Stimulated activated CD4-positive, alpha-beta T cell treated with anti-CD3 and anti-CD28 coated beads, TNF-alpha, amount 100 ng/mL, for 1 hour (primary cell): ENCODE results near the gene CTSE.
A peak's percentile ranks its signal among the peaks of the same experiment; 100 is the strongest.

Source experiments
- DNase-seq, 3 donors: peaks; one replicate each; pipeline ENCODE4 v3.0.0-alpha.2; 2020; ENCODE audit warnings: low read depth in 3 of 3, low spot score in 1 of 3

CTSE gene

DNA sequence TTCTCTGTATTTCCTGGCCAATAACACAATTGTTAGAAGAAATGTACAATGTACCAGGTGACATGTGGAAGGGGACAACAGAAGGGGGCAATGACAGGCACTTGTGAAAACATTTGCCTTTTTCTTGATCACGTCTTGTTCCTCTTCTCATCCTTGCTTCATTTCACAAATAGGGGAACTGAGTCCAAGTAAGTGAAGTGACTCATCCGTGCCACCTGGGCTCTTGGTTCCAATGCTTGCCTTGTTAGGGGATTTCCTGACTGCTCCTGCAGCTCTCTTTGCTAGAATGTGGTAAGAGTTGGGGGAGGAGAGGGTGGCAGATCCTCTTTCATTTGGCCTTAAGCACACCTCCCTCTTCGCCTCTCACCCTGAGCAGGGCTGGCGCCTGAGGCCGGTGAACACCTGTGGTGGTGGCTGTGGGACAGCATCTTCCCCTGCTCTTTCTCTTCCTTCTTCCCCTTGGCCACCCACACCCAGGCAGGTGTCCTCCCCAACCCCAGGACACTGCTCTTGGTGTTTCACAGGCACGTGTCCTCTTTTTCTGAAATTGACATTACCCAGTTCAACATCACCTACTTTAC, 27.1 kb upstream of the CTSE start:
- DNase-seq: peak in 2 of 3 donors; percentile 13 to 20

DNA sequence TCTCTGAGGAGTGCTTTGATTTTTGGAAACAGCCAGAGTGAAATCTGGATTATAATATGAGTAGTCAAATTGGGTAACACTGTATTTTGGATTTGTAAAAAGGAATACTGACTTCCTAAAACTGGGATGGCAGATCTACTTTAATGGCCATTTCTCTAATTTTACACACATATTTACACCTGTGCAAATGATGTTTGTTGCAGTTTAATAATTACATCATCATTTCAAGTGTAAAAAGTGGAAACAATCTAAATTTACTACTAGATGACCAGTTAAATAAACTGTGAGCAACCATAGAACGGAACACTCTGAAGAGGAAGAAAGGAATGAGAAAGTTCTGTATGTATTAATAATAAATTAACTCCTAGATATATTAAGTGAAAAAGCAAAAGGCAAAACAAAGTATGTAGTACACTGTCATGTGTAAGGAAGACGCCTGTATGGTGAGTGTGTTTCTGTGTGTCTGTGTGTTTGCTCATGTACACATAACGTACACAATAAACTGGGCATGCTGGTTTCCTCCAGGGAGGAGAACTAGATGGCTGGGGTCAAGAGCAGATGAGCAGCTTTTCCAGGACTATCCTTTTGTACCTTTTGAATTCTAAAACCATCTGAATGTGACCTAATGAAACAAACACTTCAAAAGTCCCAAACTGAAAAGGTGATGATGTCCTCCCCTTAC, 26.4 kb upstream of the CTSE start:
- DNase-seq: no peak

DNA sequence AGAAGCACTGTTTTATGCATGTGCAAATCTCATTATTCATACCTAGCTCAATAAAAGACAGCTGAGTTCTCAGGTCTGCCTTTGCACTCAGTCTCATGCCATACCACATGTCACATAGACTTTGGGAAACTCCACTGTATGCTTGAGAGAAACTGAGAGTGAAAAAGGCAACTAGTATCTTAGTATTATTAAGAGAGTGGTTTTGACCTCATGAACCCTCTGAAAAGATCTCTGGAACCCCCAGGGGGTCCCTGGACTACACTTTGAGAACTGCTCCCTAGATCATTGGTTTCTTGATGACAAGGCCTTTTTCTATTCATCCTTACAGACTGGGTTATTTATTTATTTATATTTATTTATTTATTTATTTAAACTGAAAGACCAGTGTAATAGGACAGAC, 25.6 kb upstream of the CTSE start:
- no peak for DNase-seq

DNA sequence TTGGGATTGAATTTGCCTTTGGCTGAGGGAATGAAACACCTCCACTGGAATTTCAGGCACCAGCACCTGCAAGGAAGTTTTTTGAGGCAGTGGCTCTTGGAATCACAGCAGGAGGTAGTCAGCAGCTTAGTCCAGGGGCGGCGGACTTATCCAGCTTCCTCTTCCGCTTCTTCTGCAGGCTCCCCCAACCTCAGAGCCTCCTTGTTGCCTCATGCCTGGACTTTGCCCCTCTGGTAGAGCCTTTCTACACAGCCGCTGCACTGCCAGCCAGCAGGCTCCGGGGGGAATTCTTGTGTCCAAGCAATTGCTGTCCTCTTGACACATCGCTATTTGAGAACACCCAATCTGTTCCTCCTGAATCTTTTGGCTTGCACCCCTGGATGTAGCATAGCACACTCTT, 24.9 kb upstream of the CTSE start:
- DNase-seq: no peak

DNA sequence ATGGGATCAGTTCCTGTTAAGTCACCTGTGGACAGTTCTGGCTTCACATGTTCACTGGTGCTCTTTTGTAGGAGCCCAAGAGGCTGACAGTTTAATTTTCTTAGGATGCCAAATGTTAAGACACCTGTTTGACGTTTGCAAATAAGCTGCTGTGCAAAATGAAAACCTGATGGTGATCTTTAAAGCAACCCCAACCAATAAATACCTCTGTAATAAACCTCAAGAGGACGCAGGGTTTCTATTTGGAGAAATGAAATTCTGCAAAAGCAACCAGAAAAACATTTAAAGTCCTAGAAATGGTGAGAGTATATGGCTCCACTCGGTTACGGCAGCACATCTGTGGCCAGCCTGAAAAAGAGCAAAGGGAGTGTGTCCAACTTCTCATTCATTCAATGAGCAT, 23.6 kb upstream of the CTSE start:
- DNase-seq: no peak

DNA sequence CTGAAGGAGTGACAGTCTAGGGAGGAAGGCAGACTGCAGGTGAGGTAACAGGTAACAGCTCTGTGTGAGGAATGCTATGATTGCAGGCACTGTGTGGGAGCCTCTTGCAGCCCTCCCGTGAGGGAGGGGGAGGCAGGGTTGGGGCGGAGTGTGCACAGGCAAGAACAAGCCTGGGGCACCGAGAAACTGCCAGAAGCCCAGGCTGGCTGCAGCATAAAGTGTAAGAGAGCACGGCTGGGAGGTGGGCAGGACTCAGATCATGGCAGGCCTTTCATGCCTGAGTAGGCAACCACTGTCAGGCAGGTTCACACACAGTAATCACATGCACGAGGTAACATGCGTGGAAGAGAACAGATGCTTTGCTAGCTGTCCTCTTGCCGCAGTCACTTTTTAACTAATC, 17.9 kb upstream of the CTSE start:
- DNase-seq: no peak

DNA sequence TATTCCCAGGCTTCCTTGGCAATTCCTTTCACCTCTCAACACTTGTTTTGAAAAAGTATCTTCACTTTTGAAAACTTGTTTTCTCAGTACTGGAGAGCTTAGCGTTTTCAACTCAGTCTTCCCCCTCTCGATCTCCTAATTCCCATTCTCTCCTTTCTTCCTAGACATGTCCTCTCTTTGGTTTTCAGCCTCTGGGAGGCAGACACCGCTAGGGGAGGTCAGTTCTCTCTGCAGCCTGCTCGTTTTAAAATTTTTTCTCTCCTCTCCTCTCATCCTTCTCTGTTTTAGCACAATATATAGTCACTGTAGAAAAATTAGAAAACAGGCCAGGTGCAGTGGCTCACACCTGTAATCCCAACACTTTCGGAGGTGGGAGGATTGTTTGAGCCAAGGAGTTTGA, 16.6 kb upstream of the CTSE start:
- DNase-seq: no peak

DNA sequence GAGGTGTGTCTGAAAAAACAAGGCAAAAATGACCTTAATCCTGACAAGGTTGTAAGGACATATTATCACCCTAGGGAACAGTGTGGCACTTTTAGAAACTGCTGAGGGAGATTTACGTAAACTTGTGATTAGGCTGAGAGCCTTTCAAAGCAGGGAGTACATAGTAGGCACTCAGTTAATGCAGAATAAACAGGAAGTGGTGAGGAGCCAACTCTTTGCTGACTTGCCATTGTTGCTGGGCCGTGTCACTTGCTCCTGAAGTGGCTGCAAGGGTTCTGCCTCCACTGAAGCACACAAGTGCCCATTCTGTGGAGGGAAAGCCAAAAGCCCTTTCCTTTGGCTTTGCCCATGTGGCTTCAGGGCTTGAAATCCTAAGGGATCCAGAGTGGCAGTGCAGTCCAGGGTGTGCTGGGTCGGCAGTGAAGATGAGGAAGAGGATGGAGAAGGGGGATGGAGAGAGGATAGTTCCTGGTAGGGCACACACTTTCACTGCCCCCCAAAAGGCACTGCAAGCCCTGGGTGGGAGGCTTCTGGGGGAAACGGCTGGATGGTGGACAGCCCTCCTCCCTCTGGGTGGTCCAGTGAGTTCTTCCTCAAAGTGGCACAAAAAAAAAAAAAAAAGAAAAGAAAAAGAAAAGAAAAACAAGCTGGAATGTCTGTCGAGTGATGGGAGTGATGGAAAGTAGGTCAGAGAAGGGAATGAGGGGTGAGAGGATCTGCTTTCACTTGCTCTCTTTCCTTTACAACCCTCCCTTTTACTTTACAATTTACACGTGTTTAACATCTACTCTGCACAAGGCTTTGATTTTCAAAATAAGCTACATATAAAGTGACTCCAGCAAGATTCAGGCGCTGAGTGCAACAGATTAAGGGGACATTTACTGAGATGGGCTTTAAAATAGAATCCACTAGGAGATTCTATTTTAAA, 15.6 kb upstream of the CTSE start:
- DNase-seq: no peak

DNA sequence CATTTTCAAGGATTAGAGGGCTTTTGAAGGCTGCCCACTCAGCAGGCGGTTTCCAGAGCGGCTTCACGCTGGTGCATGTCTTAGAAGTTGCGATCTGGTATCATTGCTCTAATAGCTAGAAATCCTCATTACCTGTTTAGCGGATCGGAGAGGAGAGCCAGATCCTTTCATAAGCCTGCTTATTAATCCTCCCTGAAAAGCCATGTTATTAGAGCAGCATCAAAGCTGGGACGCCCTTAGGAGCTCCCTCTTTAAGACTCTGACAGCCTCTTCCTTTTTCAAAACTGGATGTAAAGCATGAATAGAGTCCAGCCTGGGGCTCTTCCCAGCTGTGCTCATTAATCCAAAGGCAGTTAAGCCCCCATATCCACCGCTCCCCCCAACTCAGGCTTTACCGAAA, 13.9 kb upstream of the CTSE start:
- DNase-seq: no peak

DNA sequence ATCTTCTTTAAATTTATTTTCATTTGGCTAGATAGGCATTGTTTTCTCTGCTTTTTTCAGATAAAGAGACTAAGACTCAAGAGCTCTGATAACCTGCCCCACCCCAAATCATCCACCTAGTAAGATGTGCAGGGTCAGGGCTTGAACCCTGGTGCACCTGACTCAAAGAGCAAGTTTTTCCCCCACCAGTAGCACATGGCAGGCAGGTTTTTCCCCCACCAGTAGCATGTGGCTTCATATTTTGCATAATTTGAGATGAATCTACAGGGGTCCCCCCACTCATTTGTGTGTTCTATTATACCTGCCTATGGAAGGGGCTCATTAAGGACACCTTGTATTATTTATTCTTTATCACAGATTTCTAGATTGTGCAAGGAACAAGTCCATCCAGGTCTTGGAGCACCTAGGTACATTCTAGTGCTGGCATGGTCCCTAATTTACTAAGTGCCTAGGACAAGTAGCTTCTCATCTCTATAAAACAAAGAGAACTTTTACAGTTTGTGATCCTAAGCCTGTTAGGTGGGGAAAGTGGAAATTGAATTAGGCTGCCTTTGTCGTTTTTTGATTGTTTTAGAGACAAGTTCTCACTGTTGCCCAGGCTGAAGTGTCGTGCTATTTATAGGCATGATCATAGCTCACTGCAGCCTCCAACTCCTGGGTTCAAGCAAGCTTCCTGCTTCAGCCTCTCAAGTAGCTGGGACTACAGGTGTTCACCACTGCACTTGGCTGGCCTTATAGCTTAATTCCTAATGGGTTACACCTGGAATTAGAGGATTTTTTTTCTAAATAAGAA, 13.2 kb upstream of the CTSE start:
- no peak for DNase-seq

DNA sequence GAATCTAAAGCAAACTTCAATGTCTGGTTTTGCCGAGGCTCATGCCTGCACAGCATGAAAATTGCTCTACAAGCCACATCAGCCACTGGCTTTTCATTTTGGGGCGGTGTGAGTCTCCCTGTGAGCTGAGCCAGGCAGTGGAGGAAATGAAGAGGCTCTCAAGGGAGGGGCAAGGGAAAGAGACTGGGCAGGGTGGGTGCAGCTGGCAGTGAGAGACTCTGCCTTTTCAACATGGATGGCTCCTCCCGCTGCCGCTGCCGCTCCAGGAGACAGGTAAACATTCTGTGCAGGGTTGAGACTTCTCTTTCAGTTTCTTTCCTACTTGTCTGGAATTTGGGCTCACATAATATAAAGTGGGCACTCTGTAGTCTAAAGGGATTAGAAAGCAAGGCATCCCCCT, 11.3 kb upstream of the CTSE start:
- DNase-seq: no peak

DNA sequence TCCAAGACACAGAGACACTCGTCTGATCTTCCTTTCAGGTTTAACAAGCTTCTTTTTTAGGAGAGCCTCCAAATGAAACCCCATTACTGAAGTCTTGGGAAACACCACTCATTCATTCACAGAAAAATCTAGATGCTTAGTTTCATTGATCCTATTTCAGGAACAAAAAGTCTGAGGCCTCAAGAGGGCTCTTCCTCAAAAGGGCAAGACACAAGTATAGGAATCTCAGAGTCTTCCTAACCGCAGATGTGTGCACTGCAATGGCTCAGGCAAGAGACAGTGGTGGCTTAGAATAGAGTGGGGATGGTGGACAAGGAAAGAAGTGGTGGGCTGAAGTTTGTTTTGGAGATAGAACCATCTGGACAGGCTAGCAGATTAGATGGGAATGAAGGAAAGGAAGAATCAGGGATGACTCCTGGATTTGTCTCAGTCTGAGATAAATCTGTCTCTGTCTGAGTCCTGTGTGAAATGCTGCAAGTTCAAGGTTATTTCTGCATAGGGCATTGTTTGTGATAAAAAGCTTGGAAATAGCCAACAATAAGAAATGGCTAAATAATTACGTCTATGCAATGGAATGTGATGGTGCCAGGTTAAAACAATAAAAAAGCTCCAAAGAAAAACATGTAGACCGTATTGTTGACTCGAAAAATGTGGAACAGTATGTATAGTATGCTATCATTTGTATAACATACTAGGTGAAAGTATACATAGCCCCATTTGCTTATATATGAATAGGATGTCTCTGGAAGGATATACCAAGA, 8.9 kb upstream of the CTSE start:
- DNase-seq: no peak

DNA sequence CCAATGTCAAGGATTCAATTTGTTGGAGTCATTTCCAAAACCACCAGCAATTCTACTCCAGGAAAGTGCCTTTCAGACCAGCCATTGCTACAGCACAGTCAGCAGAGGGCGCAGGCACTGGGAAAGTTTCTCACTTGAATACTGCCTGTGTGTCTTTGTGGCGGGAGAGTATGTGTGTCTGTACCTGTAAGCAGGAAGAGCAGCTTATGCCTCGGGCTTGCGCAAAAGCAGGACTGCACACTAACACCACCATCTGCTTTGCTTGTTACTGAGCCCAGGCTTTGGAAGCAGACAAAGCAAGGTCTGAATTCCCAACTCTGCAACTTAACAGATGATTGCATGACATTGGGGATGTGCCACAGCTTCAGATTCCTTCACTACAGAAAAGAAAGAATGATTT, 7.0 kb upstream of the CTSE start:
- DNase-seq: peak; percentile 21 to 44 (median 28)

DNA sequence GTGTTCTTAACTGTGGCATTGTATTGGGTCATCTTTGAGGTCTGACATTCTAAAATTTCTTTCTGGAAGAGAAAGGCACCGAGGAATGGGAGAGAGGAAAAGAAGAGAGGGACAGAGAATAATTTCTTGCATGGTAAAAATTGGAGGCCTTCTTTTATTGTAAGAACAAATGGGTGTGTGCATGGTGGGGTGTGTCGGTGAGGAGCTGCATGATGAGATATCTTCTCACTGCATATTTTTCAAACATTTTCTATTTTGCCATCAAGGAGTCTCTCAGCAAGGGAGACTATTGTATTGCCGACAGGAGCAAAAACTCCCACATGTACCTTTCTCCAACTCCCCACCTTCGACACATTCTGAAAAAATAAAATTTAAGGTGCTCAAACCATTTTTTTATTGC, 6.5 kb upstream of the CTSE start:
- DNase-seq: no peak

DNA sequence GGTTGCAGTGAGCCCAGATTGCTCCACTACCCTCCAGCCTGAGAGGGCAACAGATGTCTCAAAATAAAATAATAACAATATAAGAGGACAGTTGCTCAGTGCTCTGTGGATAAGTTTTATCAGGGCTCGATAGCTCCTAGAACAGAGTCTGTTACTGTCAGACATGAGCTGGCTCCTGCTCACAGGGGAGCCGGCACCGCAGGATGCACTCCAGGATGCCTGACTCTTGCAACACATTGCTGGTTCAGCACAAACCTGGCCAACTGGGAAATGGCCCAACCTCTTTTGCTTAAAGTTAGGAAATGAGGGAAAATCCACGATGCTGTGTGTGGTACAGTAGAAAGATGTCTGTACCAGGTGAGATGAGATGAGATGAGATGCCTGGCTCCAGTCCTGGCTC, 5.8 kb upstream of the CTSE start:
- DNase-seq: no peak

DNA sequence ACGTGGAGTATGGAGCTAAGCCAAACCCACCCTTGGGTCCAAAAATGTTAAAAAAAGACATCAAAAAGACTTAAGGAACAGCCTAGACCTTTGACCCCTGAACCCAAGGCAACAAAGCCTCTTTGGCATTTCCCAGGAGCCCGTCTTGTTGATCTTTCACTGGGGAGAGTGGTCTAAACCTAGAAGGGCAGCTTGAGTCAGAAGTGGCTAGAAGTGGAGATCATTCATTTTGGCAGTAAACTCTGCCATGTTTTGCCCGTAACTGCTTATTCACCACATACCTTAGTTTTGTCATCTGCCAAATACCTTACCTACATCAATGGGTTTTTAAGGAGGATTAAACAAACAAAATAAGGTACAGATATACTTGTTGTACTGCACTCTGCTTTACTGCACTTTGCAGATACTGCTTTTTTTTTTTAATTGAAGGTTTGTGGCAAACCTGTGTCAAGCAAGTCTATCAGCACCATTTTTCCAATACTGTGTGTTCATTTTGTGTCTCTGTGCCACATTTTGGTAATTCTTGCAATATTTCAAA, 1.7 kb upstream of the CTSE start:
- no peak for DNase-seq

DNA sequence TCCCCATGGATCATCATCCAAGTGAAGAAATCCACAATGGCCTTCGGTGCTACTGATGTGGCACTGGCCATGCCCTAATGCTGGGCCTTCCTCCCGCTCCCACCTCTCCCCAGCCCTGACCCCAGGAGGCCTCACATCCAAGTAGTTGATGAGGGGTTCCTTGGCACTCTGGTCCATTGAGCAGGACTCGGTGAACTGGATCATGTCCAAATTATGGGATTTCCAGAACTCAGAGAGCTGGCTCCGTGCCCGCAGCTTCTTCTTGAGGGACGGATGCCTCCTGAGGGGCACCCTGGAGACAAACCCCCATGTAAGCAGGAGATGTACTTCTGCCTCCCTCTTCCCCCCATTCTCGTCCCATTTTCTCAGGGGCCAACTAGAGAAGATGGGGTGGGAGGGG, 929 bp downstream of the CTSE start:
- DNase-seq: no peak

DNA sequence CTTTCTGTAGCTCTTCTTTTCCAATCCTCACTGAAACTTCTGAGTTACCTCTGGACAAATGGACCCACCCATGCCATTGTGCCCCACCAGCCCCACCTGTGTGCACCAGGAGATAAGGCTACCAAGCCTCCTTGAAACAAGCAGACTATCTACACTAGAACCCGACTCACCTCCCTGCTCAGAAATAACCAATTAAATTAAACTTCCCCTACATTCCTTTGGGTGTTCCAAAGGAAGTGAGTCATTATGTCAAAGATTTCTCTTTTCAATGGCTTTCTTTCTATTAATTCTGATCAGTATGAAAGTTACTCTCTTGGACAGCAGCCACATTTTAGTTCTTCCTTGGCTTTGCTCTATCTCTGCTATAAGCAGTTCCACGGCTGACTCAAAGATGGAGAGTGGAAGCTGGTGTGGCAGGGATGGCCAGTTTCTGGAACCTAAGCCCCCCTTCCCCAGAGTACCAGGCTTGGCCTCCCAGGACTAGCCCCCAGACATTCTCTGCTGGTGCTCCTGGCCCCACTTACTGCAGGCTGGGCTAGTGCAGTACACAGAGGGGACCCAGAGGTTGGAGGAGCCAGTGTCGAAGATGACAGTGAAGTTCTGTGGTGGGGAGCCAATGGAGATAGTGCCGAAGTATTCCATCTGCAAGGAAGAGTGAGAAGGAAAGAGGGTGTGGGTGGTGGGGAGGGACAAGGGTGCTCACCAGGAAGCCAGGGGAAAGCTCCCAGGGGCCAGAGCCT, 1.9 kb downstream of the CTSE start:
- no peak for DNase-seq

DNA sequence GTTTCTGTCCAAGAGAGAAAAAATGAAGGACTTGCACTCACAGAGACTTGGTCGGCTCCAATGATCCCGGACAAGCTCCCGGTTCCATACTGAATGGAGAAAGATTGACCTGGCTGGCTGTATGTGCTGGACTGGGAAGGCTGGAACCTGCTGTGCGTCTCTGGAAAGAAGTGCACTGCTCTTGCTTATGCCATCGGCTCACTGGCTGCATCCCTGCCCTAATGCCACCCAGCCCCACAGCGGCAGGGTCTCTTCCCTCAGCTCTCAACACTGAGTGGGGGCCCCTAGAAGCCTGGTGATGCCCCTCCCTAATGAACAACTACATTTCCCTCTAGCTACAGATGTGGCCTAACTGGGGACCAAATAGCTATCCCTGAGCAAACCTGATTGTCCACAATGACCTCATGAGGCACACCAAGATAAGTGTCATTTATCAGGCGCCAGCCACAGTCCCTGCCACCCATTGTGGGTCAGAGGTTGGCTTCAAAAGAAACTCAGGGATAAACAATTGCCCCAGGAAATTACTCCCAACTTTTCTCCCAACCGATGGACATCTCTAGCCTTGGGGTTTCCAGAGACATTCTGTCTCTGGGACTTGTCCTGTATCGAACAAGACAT, 2.6 kb downstream of the CTSE start:
- DNase-seq: no peak
